Kidney (tissue), 14 donors: ENCODE data around the gene TKTL1. TPM values are rescaled to one million over a fixed set of nuclear protein-coding genes. Genes with fewer than 3 reads are reported as not detected.
A peak's percentile ranks its signal among the peaks of the same experiment; 100 is the strongest.
"Not testable (repeated sequence)": the region's sequence is repeated elsewhere in the genome, so short reads cannot be mapped to it uniquely, and the experiment has no call there.

Source experiments
- DNase-seq, 5 donors: peaks; one replicate each; pipeline ENCODE4 v3.0.0-alpha.2; 2013 to 2020
- FAIRE-seq: peaks from 2 replicates; lab custom pipeline; 2012; peaks lifted over from hg19 to GRCh38; lab: Jason Lieb, UNC
- H3K27ac ChIP-seq, 2 donors: one replicate each; pipeline ENCODE4 v1.7.0; 2013; ENCODE audit warnings: low read depth in 2 of 2, low read length in 2 of 2, inconsistent platforms in 1 of 2
- H3K27me3 ChIP-seq: one replicate; pipeline ENCODE4 v1.7.1; 2013; ENCODE audit warnings: low read length, inconsistent platforms; ENCODE audit not compliant: control insufficient read depth, insufficient read depth
- H3K36me3 ChIP-seq, 3 donors: one replicate each; pipeline versions ENCODE4 v1.7.0 to v1.7.1; 2013; ENCODE audit warnings: low read length in 3 of 3, control low read depth in 1 of 3, inconsistent platforms in 1 of 3; ENCODE audit not compliant: insufficient read depth in 3 of 3, control insufficient read depth in 2 of 3
- H3K4me1 ChIP-seq, 3 donors: one replicate each; pipeline versions ENCODE4 v1.7.0 to v1.7.1; 2013; ENCODE audit warnings: low read length in 3 of 3, inconsistent platforms in 1 of 3, low read depth in 1 of 3; ENCODE audit not compliant: control insufficient read depth in 2 of 3, insufficient read depth in 2 of 3
- H3K4me3 ChIP-seq, 3 donors: one replicate each; pipeline versions ENCODE4 v1.7.0 to v1.8.1; 2013; ENCODE audit warnings: low read length in 3 of 3, control low read depth in 1 of 3, inconsistent platforms in 1 of 3
- H3K9ac ChIP-seq, 3 donors: one replicate each; pipeline versions ENCODE4 v1.7.0 to v1.7.1; 2013; ENCODE audit warnings: low read length in 3 of 3, control low read depth in 1 of 3, inconsistent platforms in 1 of 3
- H3K9me3 ChIP-seq, 3 donors: one replicate each; pipeline versions ENCODE4 v1.7.0 to v1.7.1; 2013; ENCODE audit warnings: low read length in 3 of 3, control low read depth in 1 of 3, inconsistent platforms in 1 of 3; ENCODE audit not compliant: control insufficient read depth in 2 of 3, insufficient read depth in 1 of 3
- intact Hi-C: fragments of 100-400 bp; cut with DNase I; formaldehyde crosslinking; loops from one replicate; pipeline ENCODE4 v1.11.1; 2022
- polyA plus RNA-seq: library from polyadenylated mRNA; stranded (reverse); fragments of 350-450 nt; fragmentation: Illumina TruSeq; extraction: RNeasy Lipid Tissue Mini Kit (QIAGEN cat#74804); gene quantifications from one replicate; pipeline ENCODE4 v1.2.3, GENCODE V29; 2014; ENCODE audit warnings: low read depth, low replicate concordance; ENCODE audit not compliant: insufficient read depth
- total RNA-seq: library from RNA; stranded (reverse); fragmentation: NEBNext Ultra II Directional; extraction: Animal tissue kit (Norgen Biotek cat#: 25700); gene quantifications from one replicate; pipeline ENCODE4 v1.2.1, GENCODE V29; 2021
- TF ChIP-seq, protein P1 (sequence below): IDR thresholded peaks from 3 replicates; pipeline ENCODE4 v1.5.1; 2012; ENCODE audit warnings: mild to moderate bottlenecking, moderate library complexity, borderline replicate concordance; ENCODE audit not compliant: insufficient read depth; ENCODE audit errors: extremely low read depth
- donor health status: control.
- donor health status: control.
- donor health status: control.
- donor health status: control.
- donor health status: control.
- donor health status: DM: yes; HTN: yes; CAD: no.
- donor health status: Normal renal cell carcinoma (clear cell type).

TKTL1 gene
- total and polyA plus RNA-seq, 2 donors from 2014 or later, result 0.30 to 0.38 TPM

- H3K9ac ChIP-seq, H3K4me3 ChIP-seq, FAIRE-seq, H3K36me3 ChIP-seq, intact Hi-C loops, H3K4me1 ChIP-seq, H3K27ac ChIP-seq, H3K27me3 ChIP-seq, DNase-seq, H3K9me3 ChIP-seq: not testable (repeated sequence)
These were observed 47.5 kb downstream of the TKTL1 start for GRCh38 chrX:154343063-154343462.

GRCh38 chrX:154343620-154344019 lies 48.0 kb downstream of the TKTL1 start:
- H3K36me3 ChIP-seq, intact Hi-C loops, H3K4me3 ChIP-seq, DNase-seq, H3K9ac ChIP-seq, H3K4me1 ChIP-seq, H3K9me3 ChIP-seq, H3K27ac ChIP-seq, H3K27me3 ChIP-seq: not testable (repeated sequence)
- peak; percentile 80 for FAIRE-seq

DNA sequence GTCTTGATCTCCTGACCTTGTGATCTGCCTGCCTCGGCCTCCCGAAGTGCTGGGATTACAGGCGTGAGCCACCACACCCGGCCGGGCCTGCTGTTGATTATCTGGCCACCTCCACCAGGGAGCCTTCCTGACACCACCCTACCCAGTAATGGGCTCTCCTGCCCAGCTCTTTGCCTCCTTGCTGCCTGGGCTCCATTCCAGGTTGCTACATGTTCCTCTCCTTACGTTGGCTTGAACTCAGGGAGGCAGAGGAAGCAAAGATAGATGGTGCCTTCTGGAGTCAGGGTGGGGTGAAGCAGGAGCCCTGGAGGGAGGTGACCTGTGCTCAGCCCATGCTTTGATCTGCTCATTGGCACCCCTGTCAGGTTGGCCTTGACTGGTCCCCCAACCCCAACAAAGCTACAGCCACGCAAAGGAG lies 52.5 kb downstream of the TKTL1 start:
- Histone ChIP-seq H3K4me3 (no peak overlapping the region), H3K36me3 (peaks cover 0 to 10% (median 5%) of the 10 kb centered on the region in 3 donors), H3K27ac (no peak overlapping the region), H3K9me3 (no peaks in the 10 kb centered on the region), H3K4me1 (no peaks in the 10 kb centered on the region), H3K9ac (no peak overlapping the region), H3K27me3 (no peaks in the 10 kb centered on the region)
- DNase-seq (peak in 1 of 5 donors; percentile 71), FAIRE-seq (no peak)
- intact Hi-C loops, result no loop called here
- TF ChIP-seq, protein P1, sequence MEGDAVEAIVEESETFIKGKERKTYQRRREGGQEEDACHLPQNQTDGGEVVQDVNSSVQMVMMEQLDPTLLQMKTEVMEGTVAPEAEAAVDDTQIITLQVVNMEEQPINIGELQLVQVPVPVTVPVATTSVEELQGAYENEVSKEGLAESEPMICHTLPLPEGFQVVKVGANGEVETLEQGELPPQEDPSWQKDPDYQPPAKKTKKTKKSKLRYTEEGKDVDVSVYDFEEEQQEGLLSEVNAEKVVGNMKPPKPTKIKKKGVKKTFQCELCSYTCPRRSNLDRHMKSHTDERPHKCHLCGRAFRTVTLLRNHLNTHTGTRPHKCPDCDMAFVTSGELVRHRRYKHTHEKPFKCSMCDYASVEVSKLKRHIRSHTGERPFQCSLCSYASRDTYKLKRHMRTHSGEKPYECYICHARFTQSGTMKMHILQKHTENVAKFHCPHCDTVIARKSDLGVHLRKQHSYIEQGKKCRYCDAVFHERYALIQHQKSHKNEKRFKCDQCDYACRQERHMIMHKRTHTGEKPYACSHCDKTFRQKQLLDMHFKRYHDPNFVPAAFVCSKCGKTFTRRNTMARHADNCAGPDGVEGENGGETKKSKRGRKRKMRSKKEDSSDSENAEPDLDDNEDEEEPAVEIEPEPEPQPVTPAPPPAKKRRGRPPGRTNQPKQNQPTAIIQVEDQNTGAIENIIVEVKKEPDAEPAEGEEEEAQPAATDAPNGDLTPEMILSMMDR, result no peak

GRCh38 chrX:154348646-154349358 lies 53.2 kb downstream of the TKTL1 start:
- H3K4me3 ChIP-seq, result no peak overlapping the region
- TF ChIP-seq, protein P1, result no peak
- no peaks in the 10 kb centered on the region for H3K9me3 ChIP-seq
- intact Hi-C loops, result no loop called here
- no peak overlapping the region for H3K9ac ChIP-seq
- no peaks in the 10 kb centered on the region for H3K4me1 ChIP-seq
- no peak overlapping the region for H3K27ac ChIP-seq
- H3K27me3 ChIP-seq, result no peaks in the 10 kb centered on the region
- FAIRE-seq (no peak), DNase-seq (peak in 1 of 5 donors; percentile 78)
- H3K36me3 ChIP-seq, result peaks cover 0 to 17% (median 5%) of the 10 kb centered on the region in 3 donors
